A549 (cell line): Measurements from ENCODE around the gene DYNLRB2. TPM values are rescaled to one million over a fixed set of nuclear protein-coding genes. Genes with fewer than 3 reads are reported as not detected.

Source experiments
- ATAC-seq, 2 experiments: fragments of 200-7000 bp in 1 of 2; fragments of >200 bp in 1 of 2; cut with Nextera tagmentation in 1 of 2; cut with Tn5 transposase in 1 of 2; 3 replicates each; pipeline versions ENCODE4 v1.8.0 to v1.9.1; 2018 to 2020; ENCODE audit warnings: mild to moderate bottlenecking in 1 of 2, moderate library complexity in 1 of 2
- CTCF ChIA-PET: fragments of 300-600 bp; sonication (Branson Sonifier 250); formaldehyde crosslinking; extraction: SDS; loops from one replicate; lab custom pipeline; 2021; ENCODE audit warnings: antibody characterized with exemption, inconsistent platforms; lab: Yijun Ruan, JAX
- POLR2A ChIA-PET: fragments of 350-600 bp; formaldehyde crosslinking; extraction: SDS; loops from one replicate; lab custom pipeline; 2021; ENCODE audit warnings: antibody characterized with exemption, inconsistent platforms; lab: Yijun Ruan, JAX
- DNase-seq, 2 experiments: peaks; one replicate each; pipeline versions ENCODE4 v3.0.0 to v3.0.0-alpha.2; 2011 to 2016; ENCODE audit warnings: low read depth in 1 of 2, low spot score in 1 of 2
- FAIRE-seq: peaks from 2 replicates; lab custom pipeline; 2011; peaks lifted over from hg19 to GRCh38; lab: Jason Lieb, UNC
- H3K27ac ChIP-seq, 2 experiments: fragments of >200 bp; sonication (Bioruptor Twin); formaldehyde crosslinking; 3 replicates each; pipeline ENCODE4 v1.5.1; 2016 to 2017
- H3K4me1 ChIP-seq: fragments of >200 bp; sonication (Bioruptor Twin); formaldehyde crosslinking; 3 replicates; pipeline ENCODE4 v1.6.1; 2016
- H3K4me2 ChIP-seq: fragments of >200 bp; sonication (Bioruptor Twin); formaldehyde crosslinking; 3 replicates; pipeline ENCODE4 v1.6.1; 2016
- H3K4me3 ChIP-seq: fragments of >200 bp; sonication (Bioruptor Twin); formaldehyde crosslinking; 3 replicates; pipeline ENCODE4 v1.5.1; 2016
- H3K9me3 ChIP-seq: fragments of >200 bp; sonication (Bioruptor Twin); formaldehyde crosslinking; 3 replicates; pipeline ENCODE4 v1.6.1; 2016
- CBX8 ChIP-seq: fragments of 200-600 bp; sonication (generic); IDR thresholded peaks from 2 replicates; pipeline ENCODE4 v1.6.1; 2016
- CEBPB ChIP-seq, 2 experiments: fragments of >200 bp in 1 of 2; sonication (Bioruptor Twin) in 1 of 2; formaldehyde crosslinking in 1 of 2; IDR thresholded peaks; 2 replicates each; pipeline ENCODE4 v1.6.1; 2012 to 2016
- ESRRA ChIP-seq: fragments of 150-350 bp; IDR thresholded peaks from 2 replicates; pipeline ENCODE4 v1.6.1; 2014; ENCODE audit warnings: mild to moderate bottlenecking, low read length, borderline replicate concordance
- FOSL2 ChIP-seq, 2 experiments: fragments of 450-650 bp in 1 of 2; fragments of >200 bp in 1 of 2; sonication (Bioruptor Twin) in 1 of 2; formaldehyde crosslinking; IDR thresholded peaks; 2 replicates each; pipeline versions ENCODE4 v1.5.0 to v1.6.1; 2016 to 2020; ENCODE audit warnings: mild to moderate bottlenecking in 1 of 2, moderate library complexity in 1 of 2
- FOXS1 ChIP-seq: fragments of 250-450 bp; sonication (Bioruptor Pico); IDR thresholded peaks from 2 replicates; pipeline ENCODE4 v1.5.0; 2020; ENCODE audit warnings: mild to moderate bottlenecking, moderate library complexity
- GATA3 ChIP-seq: IDR thresholded peaks from 2 replicates; pipeline ENCODE4 v1.6.1; 2012; ENCODE audit warnings: borderline replicate concordance
- HDAC2 ChIP-seq: fragments of 200-600 bp; sonication (generic); IDR thresholded peaks from 2 replicates; pipeline ENCODE4 v1.6.1; 2016
- HEYL ChIP-seq: fragments of 250-450 bp; sonication (Bioruptor Pico); IDR thresholded peaks from 2 replicates; pipeline ENCODE4 v1.8.0; 2021; ENCODE audit warnings: mild to moderate bottlenecking, moderate library complexity
- HOXA7 ChIP-seq: fragments of 250-450 bp; sonication (Bioruptor Pico); IDR thresholded peaks from 2 replicates; pipeline ENCODE4 v1.5.0; 2020; ENCODE audit warnings: mild to moderate bottlenecking, moderate library complexity
- HOXB13 ChIP-seq: fragments of 250-450 bp; sonication (Bioruptor Pico); IDR thresholded peaks from 2 replicates; pipeline ENCODE4 v1.5.0; 2020; ENCODE audit warnings: low read depth, mild to moderate bottlenecking, moderate library complexity
- JUN ChIP-seq, 2 experiments: fragments of >200 bp; sonication (Bioruptor Twin); formaldehyde crosslinking; IDR thresholded peaks; 2 replicates in 1 of 2; 3 replicates in 1 of 2; pipeline ENCODE4 v1.6.1; 2016 to 2017
- KDM5A ChIP-seq: fragments of 200-600 bp; sonication (generic); IDR thresholded peaks from 2 replicates; pipeline ENCODE4 v1.6.1; 2016; ENCODE audit warnings: antibody characterized with exemption, mild to moderate bottlenecking
- MAFK ChIP-seq: fragments of 450-650 bp; IDR thresholded peaks from 2 replicates; pipeline ENCODE4 v1.6.1; 2014; ENCODE audit not compliant: partially characterized antibody
- MYC ChIP-seq: IDR thresholded peaks from 2 replicates; pipeline ENCODE4 v1.6.1; 2012; ENCODE audit warnings: mild to moderate bottlenecking, inconsistent platforms, low read length, improper control_type of control experiment, borderline replicate concordance
- NFE2L2 ChIP-seq: fragments of 150-350 bp; conservative IDR thresholded peaks from 2 replicates; pipeline ENCODE4 v1.6.1; 2014; ENCODE audit warnings: low read length
- NR3C1 ChIP-seq: fragments of >200 bp; sonication (Bioruptor Twin); formaldehyde crosslinking; IDR thresholded peaks from 3 replicates; pipeline ENCODE4 v1.6.1; 2017
- RAD21 ChIP-seq, 2 experiments: fragments of >200 bp in 1 of 2; sonication (Bioruptor Twin) in 1 of 2; formaldehyde crosslinking in 1 of 2; IDR thresholded peaks in 1 of 2; conservative IDR thresholded peaks in 1 of 2; 2 replicates in 1 of 2; 3 replicates in 1 of 2; pipeline ENCODE4 v1.6.1; 2012 to 2018; ENCODE audit warnings: inconsistent platforms in 1 of 2
- RARB ChIP-seq: fragments of 250-450 bp; sonication (Bioruptor Pico); IDR thresholded peaks from 2 replicates; pipeline ENCODE4 v1.8.0; 2021; ENCODE audit warnings: mild to moderate bottlenecking, moderate library complexity
- RCOR1 ChIP-seq: fragments of 150-350 bp; IDR thresholded peaks from 2 replicates; pipeline ENCODE4 v1.6.1; 2014; ENCODE audit warnings: antibody characterized with exemption, low read length, low read depth
- RNF2 ChIP-seq: fragments of 200-600 bp; sonication (generic); IDR thresholded peaks from 2 replicates; pipeline ENCODE4 v1.6.1; 2016; ENCODE audit warnings: low read depth, mild to moderate bottlenecking, antibody characterized with exemption, moderate library complexity, borderline replicate concordance
- SREBF2 ChIP-seq: fragments of 450-650 bp; IDR thresholded peaks from 2 replicates; pipeline ENCODE4 v1.6.1; 2014; ENCODE audit warnings: mild to moderate bottlenecking, moderate library complexity
- TFCP2L1 ChIP-seq: fragments of 250-450 bp; sonication (Bioruptor Pico); IDR thresholded peaks from 2 replicates; pipeline ENCODE4 v1.5.0; 2021; ENCODE audit warnings: mild to moderate bottlenecking
- ZFP36 ChIP-seq: fragments of 450-650 bp; IDR thresholded peaks from 2 replicates; pipeline ENCODE4 v1.6.1; 2014; ENCODE audit warnings: borderline replicate concordance; ENCODE audit not compliant: partially characterized antibody
- ZSCAN20 ChIP-seq: fragments of 250-450 bp; sonication (Bioruptor Pico); IDR thresholded peaks from 2 replicates; pipeline ENCODE4 v1.8.0; 2022; ENCODE audit warnings: mild to moderate bottlenecking, moderate library complexity
- WGBS: methylation state at CpG from one replicate; pipeline ENCODE4 v1.1.6; 2017; ENCODE audit errors: missing lambda C conversion rate; 5-methylcytosine and 5-hydroxymethylcytosine counted together
- polyA plus RNA-seq, 4 experiments: library from polyadenylated mRNA; depleted of rRNA in 3 of 4; stranded (reverse); fragments of >200 nt; fragmentation: RNase III in 1 of 4; extraction: RNeasy Plus Mini Kit Qiagen cat#74134 plus additional on column Dnase treatment in 1 of 4; gene quantifications; 2 replicates in 3 of 4; 3 replicates in 1 of 4; pipeline ENCODE4 v1.2.3, GENCODE V29; 2011 to 2017
- TF ChIP-seq, protein P1 (sequence below): fragments of >200 bp; sonication (Bioruptor Twin); formaldehyde crosslinking; IDR thresholded peaks from 2 replicates; pipeline ENCODE4 v1.6.1; 2016
- TF ChIP-seq, protein P2 (sequence below): IDR thresholded peaks from 2 replicates; pipeline ENCODE4 v1.6.1; 2012
- TF ChIP-seq, protein P3 (sequence below): fragments of >200 bp; sonication (Bioruptor Twin); formaldehyde crosslinking; IDR thresholded peaks from 3 replicates; pipeline ENCODE4 v1.6.1; 2016
- TF ChIP-seq, protein P4 (sequence below): IDR thresholded peaks from 2 replicates; pipeline ENCODE4 v1.6.1; 2012
- TF ChIP-seq, protein P5 (sequence below): IDR thresholded peaks from 2 replicates; pipeline ENCODE4 v1.6.1; 2012; ENCODE audit warnings: low read depth, borderline replicate concordance
- TF ChIP-seq, protein P6 (sequence below): fragments of 150-350 bp; IDR thresholded peaks from 2 replicates; pipeline ENCODE4 v1.6.1; 2014; ENCODE audit warnings: low read depth, mild to moderate bottlenecking, low read length

The DYNLRB2 gene
- polyA plus RNA-seq, 2 of the 4 experiments (the other 2 are of a cell fraction): not detected

DNA sequence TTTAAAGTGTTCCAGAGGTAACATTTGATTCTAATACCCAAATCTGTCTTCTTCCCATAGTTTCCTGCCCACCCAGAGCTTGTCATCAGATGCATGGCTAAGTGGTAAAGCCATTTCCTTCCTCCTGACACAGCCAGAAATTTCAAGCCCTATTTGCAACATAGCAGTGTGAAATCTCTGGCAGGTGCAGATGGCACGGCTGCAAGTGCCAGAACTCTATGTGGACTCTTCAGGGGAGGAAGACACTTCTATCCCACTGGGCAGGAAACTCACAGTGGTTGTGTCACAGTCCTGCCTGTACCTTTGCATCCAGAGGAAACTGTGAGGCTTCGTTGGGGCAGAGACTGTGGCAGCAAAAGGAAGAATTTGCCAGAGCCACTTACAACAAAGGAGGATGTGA lies 13.2 kb downstream of the DYNLRB2 start:
- POLR2A ChIA-PET: no interaction called here
- Histone ChIP-seq H3K4me3 (no peak overlapping the region), H3K9me3 (no peaks in the 10 kb centered on the region), H3K4me2 (no peak overlapping the region), H3K4me1 (no peaks in the 10 kb centered on the region), H3K27ac (no peak overlapping the region)
- WGBS: 0% methylated on average over 1 of the region's 2 CpGs
- DNase-seq (no peak), FAIRE-seq (no peak), ATAC-seq (no peak)
- no peak for TF ChIP-seq NR3C1
- no peak for TF ChIP-seq CBX8
- TF ChIP-seq FOSL2 (IDR thresholded peaks at IDR 0.05): no peak
- no peak for TF ChIP-seq FOSL2 (CRISPR knock-in tag; IDR thresholded peaks at IDR 0.05)
- no peak for TF ChIP-seq NFE2L2
- no peak for TF ChIP-seq KDM5A
- TF ChIP-seq HOXA7 (CRISPR knock-in tag): no peak
- TF ChIP-seq HDAC2: no peak
- no peak for TF ChIP-seq ESRRA
- no peak for TF ChIP-seq SREBF2
- no peak for TF ChIP-seq MAFK
- TF ChIP-seq ZSCAN20 (CRISPR knock-in tag): no peak
- TF ChIP-seq HOXB13 (CRISPR knock-in tag): no peak
- TF ChIP-seq, protein P1, sequence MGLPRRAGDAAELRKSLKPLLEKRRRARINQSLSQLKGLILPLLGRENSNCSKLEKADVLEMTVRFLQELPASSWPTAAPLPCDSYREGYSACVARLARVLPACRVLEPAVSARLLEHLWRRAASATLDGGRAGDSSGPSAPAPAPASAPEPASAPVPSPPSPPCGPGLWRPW: no peak
- TF ChIP-seq RNF2: no peak
- TF ChIP-seq, protein P2, sequence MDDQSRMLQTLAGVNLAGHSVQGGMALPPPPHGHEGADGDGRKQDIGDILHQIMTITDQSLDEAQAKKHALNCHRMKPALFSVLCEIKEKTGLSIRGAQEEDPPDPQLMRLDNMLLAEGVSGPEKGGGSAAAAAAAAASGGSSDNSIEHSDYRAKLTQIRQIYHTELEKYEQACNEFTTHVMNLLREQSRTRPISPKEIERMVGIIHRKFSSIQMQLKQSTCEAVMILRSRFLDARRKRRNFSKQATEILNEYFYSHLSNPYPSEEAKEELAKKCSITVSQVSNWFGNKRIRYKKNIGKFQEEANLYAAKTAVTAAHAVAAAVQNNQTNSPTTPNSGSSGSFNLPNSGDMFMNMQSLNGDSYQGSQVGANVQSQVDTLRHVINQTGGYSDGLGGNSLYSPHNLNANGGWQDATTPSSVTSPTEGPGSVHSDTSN: no peak
- TF ChIP-seq JUN (IDR thresholded peaks at IDR 0.05): no peak
- TF ChIP-seq HEYL (CRISPR knock-in tag): no peak
- CTCF ChIA-PET: no interaction called here

DNA sequence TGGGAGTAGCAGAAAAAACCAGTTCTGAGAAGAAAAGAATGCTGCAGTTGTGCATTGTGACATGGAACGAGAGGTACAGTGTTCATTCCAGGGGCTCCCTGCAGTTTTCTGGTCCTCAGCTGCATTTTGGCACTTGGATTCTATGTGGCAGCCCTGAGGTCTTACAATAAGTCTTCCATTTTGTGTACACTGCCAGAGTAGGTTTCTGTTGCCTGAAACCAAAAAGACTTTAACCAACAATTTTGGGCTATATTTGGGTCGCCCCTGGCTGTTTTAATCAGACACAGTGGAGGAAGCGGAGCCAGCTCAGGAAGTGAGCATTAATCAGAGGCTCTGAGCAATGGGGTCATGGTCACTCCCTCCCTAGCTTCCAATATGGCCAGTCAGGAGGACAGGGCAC lies 15.7 kb downstream of the DYNLRB2 start:
- Histone ChIP-seq H3K9me3 (no peaks in the 10 kb centered on the region), H3K4me3 (no peak overlapping the region), H3K27ac (no peak overlapping the region), H3K4me2 (no peak overlapping the region), H3K4me1 (no peaks in the 10 kb centered on the region)
- 4% methylated on average over 2 of the region's 3 CpGs for WGBS
- ChIA-PET POLR2A (no interaction called here), CTCF (no interaction called here)
- DNase-seq (no peak), ATAC-seq (no peak), FAIRE-seq (no peak)
- TF ChIP-seq FOXS1 (CRISPR knock-in tag): no peak
- TF ChIP-seq, protein P3, sequence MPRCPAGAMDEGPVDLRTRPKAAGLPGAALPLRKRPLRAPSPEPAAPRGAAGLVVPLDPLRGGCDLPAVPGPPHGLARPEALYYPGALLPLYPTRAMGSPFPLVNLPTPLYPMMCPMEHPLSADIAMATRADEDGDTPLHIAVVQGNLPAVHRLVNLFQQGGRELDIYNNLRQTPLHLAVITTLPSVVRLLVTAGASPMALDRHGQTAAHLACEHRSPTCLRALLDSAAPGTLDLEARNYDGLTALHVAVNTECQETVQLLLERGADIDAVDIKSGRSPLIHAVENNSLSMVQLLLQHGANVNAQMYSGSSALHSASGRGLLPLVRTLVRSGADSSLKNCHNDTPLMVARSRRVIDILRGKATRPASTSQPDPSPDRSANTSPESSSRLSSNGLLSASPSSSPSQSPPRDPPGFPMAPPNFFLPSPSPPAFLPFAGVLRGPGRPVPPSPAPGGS: no peak
- TF ChIP-seq ZFP36: no peak
- no peak for TF ChIP-seq RARB (CRISPR knock-in tag)

DNA sequence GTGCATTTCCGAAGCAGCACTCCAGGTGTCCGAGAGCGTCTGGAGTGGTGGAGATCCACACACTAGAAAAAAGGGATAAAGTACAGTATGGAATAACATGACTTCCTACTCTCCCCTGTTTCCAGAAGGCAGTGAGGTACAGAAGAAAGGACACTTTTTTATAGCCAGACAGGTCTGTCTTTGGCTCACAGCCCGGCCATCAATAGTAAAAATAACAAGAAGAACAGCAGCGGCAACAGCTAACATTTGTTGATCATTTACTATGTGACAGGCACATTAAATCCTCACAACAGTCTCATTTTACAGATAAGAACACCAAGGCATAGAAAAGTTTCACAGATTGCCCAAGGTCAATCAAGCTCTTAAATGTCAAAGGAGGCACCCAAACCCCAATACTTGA lies 16.2 kb downstream of the DYNLRB2 start:
- no peak for FAIRE-seq
- Histone ChIP-seq H3K4me2 (no peak overlapping the region), H3K27ac (no peak overlapping the region), H3K4me1 (no peaks in the 10 kb centered on the region), H3K9me3 (no peaks in the 10 kb centered on the region), H3K4me3 (no peak overlapping the region)
- 34% methylated on average over 5 of the region's 5 CpGs for WGBS
- no peak for TF ChIP-seq GATA3
- TF ChIP-seq ZFP36: no peak
- TF ChIP-seq CEBPB (IDR thresholded peaks at IDR 0.05): no peak
- TF ChIP-seq, protein P4, sequence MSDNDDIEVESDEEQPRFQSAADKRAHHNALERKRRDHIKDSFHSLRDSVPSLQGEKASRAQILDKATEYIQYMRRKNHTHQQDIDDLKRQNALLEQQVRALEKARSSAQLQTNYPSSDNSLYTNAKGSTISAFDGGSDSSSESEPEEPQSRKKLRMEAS: no peak
- TF ChIP-seq MYC: no peak
- TF ChIP-seq, protein P5, sequence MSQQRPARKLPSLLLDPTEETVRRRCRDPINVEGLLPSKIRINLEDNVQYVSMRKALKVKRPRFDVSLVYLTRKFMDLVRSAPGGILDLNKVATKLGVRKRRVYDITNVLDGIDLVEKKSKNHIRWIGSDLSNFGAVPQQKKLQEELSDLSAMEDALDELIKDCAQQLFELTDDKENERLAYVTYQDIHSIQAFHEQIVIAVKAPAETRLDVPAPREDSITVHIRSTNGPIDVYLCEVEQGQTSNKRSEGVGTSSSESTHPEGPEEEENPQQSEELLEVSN: no peak
- TF ChIP-seq HOXA7 (CRISPR knock-in tag): no peak
- no peak for TF ChIP-seq RAD21 (conservative IDR thresholded peaks at IDR 0.05 in 1 of 2, IDR thresholded peaks at IDR 0.05 in 1 of 2)
- TF ChIP-seq, protein P6, sequence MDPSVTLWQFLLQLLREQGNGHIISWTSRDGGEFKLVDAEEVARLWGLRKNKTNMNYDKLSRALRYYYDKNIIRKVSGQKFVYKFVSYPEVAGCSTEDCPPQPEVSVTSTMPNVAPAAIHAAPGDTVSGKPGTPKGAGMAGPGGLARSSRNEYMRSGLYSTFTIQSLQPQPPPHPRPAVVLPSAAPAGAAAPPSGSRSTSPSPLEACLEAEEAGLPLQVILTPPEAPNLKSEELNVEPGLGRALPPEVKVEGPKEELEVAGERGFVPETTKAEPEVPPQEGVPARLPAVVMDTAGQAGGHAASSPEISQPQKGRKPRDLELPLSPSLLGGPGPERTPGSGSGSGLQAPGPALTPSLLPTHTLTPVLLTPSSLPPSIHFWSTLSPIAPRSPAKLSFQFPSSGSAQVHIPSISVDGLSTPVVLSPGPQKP: no peak
- TF ChIP-seq RCOR1: no peak
- TF ChIP-seq TFCP2L1 (CRISPR knock-in tag): no peak
- no peak for TF ChIP-seq FOXS1 (CRISPR knock-in tag)
- CTCF ChIA-PET: no interaction called here
- no peak for ATAC-seq
- POLR2A ChIA-PET: no interaction called here
- DNase-seq: no peak
